OCI-LY3 (cell line): ENCODE data around the gene CADPS.

Experiments used
- H2AFZ ChIP-seq: fragments of 200-600, 300-600 bp; shearing (Covaris generic); 2 replicates; pipeline ENCODE4 v1.6.0; 2014; ENCODE audit warnings: antibody characterized with exemption, low read depth, low read length
- H3K27ac ChIP-seq: fragments of 200-600, 300-600 bp; sonication (generic); 2 replicates; pipeline ENCODE4 v1.5.1; 2014; ENCODE audit warnings: mild to moderate bottlenecking, low read length, moderate library complexity, mixed read lengths
- H3K27me3 ChIP-seq: fragments of 200-600, 300-600 bp; sonication (generic); 2 replicates; pipeline ENCODE4 v1.6.1; 2014; ENCODE audit warnings: low read depth, low read length, mixed read lengths
- H3K36me3 ChIP-seq: fragments of 200-600, 300-600 bp; sonication (generic); replicated peaks from 2 replicates; pipeline ENCODE3; 2014; ENCODE audit warnings: low read depth, low read length, mixed read lengths
- H3K4me1 ChIP-seq: fragments of 300-600, 200-600 bp; sonication (generic); 2 replicates; pipeline ENCODE4 v1.6.1; 2014; ENCODE audit warnings: low read length, mixed read lengths
- H3K4me2 ChIP-seq: fragments of 200-600, 300-600 bp; sonication (generic); 2 replicates; pipeline ENCODE4 v1.6.1; 2014; ENCODE audit warnings: low read length, mixed read lengths
- H3K4me3 ChIP-seq: fragments of 300-600, 200-600 bp; sonication (generic); 2 replicates; pipeline ENCODE4 v1.5.1; 2014; ENCODE audit warnings: antibody characterized with exemption, mild to moderate bottlenecking, low read length, moderate library complexity
- H3K79me2 ChIP-seq: fragments of 300-600, 200-600 bp; shearing (Covaris generic); 2 replicates; pipeline ENCODE4 v1.6.1; 2014; ENCODE audit warnings: mild to moderate bottlenecking, low read length, mixed read lengths
- H3K9ac ChIP-seq: fragments of 300-600, 200-600 bp; shearing (Covaris generic); 2 replicates; pipeline ENCODE4 v1.6.0; 2014; ENCODE audit warnings: mild to moderate bottlenecking, low read length, moderate library complexity
- H3K9me3 ChIP-seq: fragments of 200-600, 300-600 bp; shearing (Covaris generic); 2 replicates; pipeline ENCODE4 v1.6.1; 2014; ENCODE audit warnings: low read length, mixed read lengths; ENCODE audit not compliant: insufficient read depth
- H4K20me1 ChIP-seq: fragments of 200-600, 300-600 bp; sonication (generic); 2 replicates; pipeline ENCODE4 v1.6.1; 2016; ENCODE audit warnings: low read length, mixed read lengths; ENCODE audit not compliant: insufficient read depth
- CTCF ChIP-seq: fragments of 200-600, 300-600 bp; sonication (generic); IDR thresholded peaks from 2 replicates; pipeline ENCODE4 v1.5.1; 2014; ENCODE audit warnings: antibody characterized with exemption, low read length, low read depth
- EZH2phosphoT487 ChIP-seq: fragments of 200-600 bp; shearing (Covaris generic); IDR thresholded peaks from 2 replicates; pipeline ENCODE4 v1.6.1; 2018; ENCODE audit warnings: antibody characterized with exemption, mixed run types, low read depth

Gene CADPS

GRCh38 chr3:62905331-62905730, 30.1 kb upstream of the CADPS start:
- Histone ChIP-seq H3K79me2 (no peaks in the 10 kb centered on the region), H4K20me1 (no peaks in the 10 kb centered on the region), H3K4me3 (no peak overlapping the region), H3K36me3 (no peaks in the 10 kb centered on the region), H3K9ac (no peak overlapping the region), H3K4me1 (no peaks in the 10 kb centered on the region), H3K9me3 (no peaks in the 10 kb centered on the region), H3K4me2 (no peak overlapping the region), H3K27ac (no peak overlapping the region), H2AFZ (no peak overlapping the region), H3K27me3 (no peaks in the 10 kb centered on the region)
- no peak for TF ChIP-seq CTCF
- no peak for TF ChIP-seq EZH2phosphoT487

GRCh38 chr3:62898530-62899496, 23.6 kb upstream of the CADPS start:
- no peaks in the 10 kb centered on the region for H3K79me2 ChIP-seq
- H3K4me3 ChIP-seq: no peak overlapping the region
- H3K4me1 ChIP-seq: no peaks in the 10 kb centered on the region
- no peaks in the 10 kb centered on the region for H3K27me3 ChIP-seq
- no peak overlapping the region for H3K4me2 ChIP-seq
- no peak overlapping the region for H3K9ac ChIP-seq
- H2AFZ ChIP-seq: no peak overlapping the region
- H4K20me1 ChIP-seq: no peaks in the 10 kb centered on the region
- no peaks in the 10 kb centered on the region for H3K9me3 ChIP-seq
- TF ChIP-seq CTCF (no peak), EZH2phosphoT487 (no peak)
- no peak overlapping the region for H3K27ac ChIP-seq
- H3K36me3 ChIP-seq: no peaks in the 10 kb centered on the region

GRCh38 chr3:62895901-62896300, 20.7 kb upstream of the CADPS start:
- no peak overlapping the region for H3K4me2 ChIP-seq
- no peak overlapping the region for H3K27ac ChIP-seq
- H3K27me3 ChIP-seq: no peaks in the 10 kb centered on the region
- no peaks in the 10 kb centered on the region for H3K9me3 ChIP-seq
- H3K36me3 ChIP-seq: no peaks in the 10 kb centered on the region
- no peaks in the 10 kb centered on the region for H4K20me1 ChIP-seq
- TF ChIP-seq EZH2phosphoT487 (no peak), CTCF (no peak)
- no peaks in the 10 kb centered on the region for H3K4me1 ChIP-seq
- no peak overlapping the region for H3K9ac ChIP-seq
- H2AFZ ChIP-seq: no peak overlapping the region
- no peaks in the 10 kb centered on the region for H3K79me2 ChIP-seq
- no peak overlapping the region for H3K4me3 ChIP-seq

GRCh38 chr3:62892951-62893350, 17.7 kb upstream of the CADPS start:
- Histone ChIP-seq H3K9ac (no peak overlapping the region), H3K79me2 (no peaks in the 10 kb centered on the region), H3K4me1 (no peaks in the 10 kb centered on the region), H4K20me1 (no peaks in the 10 kb centered on the region), H3K4me2 (no peak overlapping the region), H3K27me3 (no peaks in the 10 kb centered on the region), H3K9me3 (no peaks in the 10 kb centered on the region), H3K36me3 (no peaks in the 10 kb centered on the region), H3K4me3 (no peak overlapping the region), H2AFZ (no peak overlapping the region), H3K27ac (no peak overlapping the region)
- TF ChIP-seq EZH2phosphoT487 (no peak), CTCF (no peak)
